ENCODE data around the gene NDST1.

Gene NDST1

GRCh38 chr5:150550286-150550685 is 42.4 kb downstream of the NDST1 start:
- DNase-seq: no peak

- DNase-seq: no peak
Observed at GRCh38 chr5:150551066-150551465, 43.1 kb downstream of the NDST1 start.

GRCh38 chr5:150553402-150553801 is 45.5 kb downstream of the NDST1 start:
- DNase-seq: no peak

GRCh38 chr5:150553911-150554310 is 46.0 kb downstream of the NDST1 start:
- DNase-seq: no peak

GRCh38 chr5:150554857-150555256 is 46.9 kb downstream of the NDST1 start:
- DNase-seq: no peak

GRCh38 chr5:150556106-150556505 is 48.2 kb downstream of the NDST1 start:
- DNase-seq: no peak

GRCh38 chr5:150556859-150557508 is 49.1 kb downstream of the NDST1 start:
- DNase-seq: no peak

GRCh38 chr5:150557509-150557872 is 49.6 kb downstream of the NDST1 start:
- DNase-seq: no peak

GRCh38 chr5:150558088-150558621 is 50.2 kb downstream of the NDST1 start:
- DNase-seq: no peak

GRCh38 chr5:150559088-150559487 is 51.2 kb downstream of the NDST1 start:
- no peak for DNase-seq

- DNase-seq: no peak
Observed at GRCh38 chr5:150559701-150560100, 51.8 kb downstream of the NDST1 start.

GRCh38 chr5:150560401-150561191 is 52.7 kb downstream of the NDST1 start:
- DNase-seq: peak; percentile 90

- DNase-seq: no peak
Observed at GRCh38 chr5:150561192-150561512, 53.2 kb downstream of the NDST1 start.

- DNase-seq: no peak
Observed at GRCh38 chr5:150561571-150562275, 53.8 kb downstream of the NDST1 start.

GRCh38 chr5:150562832-150563231 is 54.9 kb downstream of the NDST1 start:
- peak; percentile 26 for DNase-seq

GRCh38 chr5:150565868-150566267 is 57.9 kb downstream of the NDST1 start:
- no peak for DNase-seq

GRCh38 chr5:150567031-150567717 is 59.2 kb downstream of the NDST1 start:
- DNase-seq: no peak

GRCh38 chr5:150568663-150569062 is 60.7 kb downstream of the NDST1 start:
- no peak for DNase-seq

GRCh38 chr5:150570333-150570732 is 62.4 kb downstream of the NDST1 start:
- DNase-seq: no peak

GRCh38 chr5:150571836-150572235 is 63.9 kb downstream of the NDST1 start:
- DNase-seq: no peak

GRCh38 chr5:150573216-150573615 is 65.3 kb downstream of the NDST1 start:
- no peak for DNase-seq

- no peak for DNase-seq
Observed at GRCh38 chr5:150573867-150574817, 66.2 kb downstream of the NDST1 start.
